SH-SY5Y (cell line): ENCODE results near the gene PAQR8.

ENCODE experiments used
- GATA2 ChIP-seq: IDR thresholded peaks from 2 replicates; pipeline ENCODE4 v1.6.1; 2011; ENCODE audit warnings: mild to moderate bottlenecking, low read depth, low read length
- GATA3 ChIP-seq: IDR thresholded peaks from 2 replicates; pipeline ENCODE4 v1.6.1; 2011; ENCODE audit warnings: low read depth, mild to moderate bottlenecking, low read length, moderate library complexity

- TF ChIP-seq GATA2: no peak
- TF ChIP-seq GATA3: no peak
Measured at GRCh38 chr6:52454556-52454955, 92.6 kb downstream of the PAQR8 start.
